GM21529 (cell line): ENCODE data around the gene AEBP1.

Source experiments
- ATAC-seq: cut with Tn5 transposase; IDR thresholded peaks from one replicate; pipeline ENCODE4 v1.9.1; 2021; ENCODE audit not compliant: unreplicated experiment

The AEBP1 gene

GRCh38 chr7:44103923-44104859 lies at the start of gene AEBP1:
AEBP1 (plus strand) TSS chr7:44104345; CDS start chr7:44104666, 321 bp downstream.
- ATAC-seq, result no peak

GRCh38 chr7:44056681-44057080 lies 47.5 kb upstream of the AEBP1 start:
- ATAC-seq, result no peak

GRCh38 chr7:44057181-44057848 lies 46.8 kb upstream of the AEBP1 start:
- ATAC-seq, result no peak

- no peak for ATAC-seq
Observed at GRCh38 chr7:44057849-44058758, 46.0 kb upstream of the AEBP1 start.

GRCh38 chr7:44058759-44059218 lies 45.4 kb upstream of the AEBP1 start:
- ATAC-seq, result no peak

- no peak for ATAC-seq
Observed at GRCh38 chr7:44059219-44060090, 44.7 kb upstream of the AEBP1 start.

GRCh38 chr7:44060091-44060947 lies 43.8 kb upstream of the AEBP1 start:
- no peak for ATAC-seq

GRCh38 chr7:44060948-44061644 lies 43.0 kb upstream of the AEBP1 start:
- ATAC-seq, result no peak

GRCh38 chr7:44061645-44062179 lies 42.4 kb upstream of the AEBP1 start:
- ATAC-seq, result no peak

- ATAC-seq, result no peak
Observed at GRCh38 chr7:44062180-44062902, 41.8 kb upstream of the AEBP1 start.

GRCh38 chr7:44062903-44063295 lies 41.2 kb upstream of the AEBP1 start:
- ATAC-seq, result no peak

- no peak for ATAC-seq
Observed at GRCh38 chr7:44063547-44063893, 40.6 kb upstream of the AEBP1 start.

GRCh38 chr7:44063894-44064651 lies 40.1 kb upstream of the AEBP1 start:
- no peak for ATAC-seq

- ATAC-seq, result no peak
Observed at GRCh38 chr7:44064791-44065430, 39.2 kb upstream of the AEBP1 start.

- ATAC-seq, result no peak
Observed at GRCh38 chr7:44065431-44066110, 38.6 kb upstream of the AEBP1 start, which contains the start of gene PGAM2. PGAM2 (minus strand) TSS chr7:44065567; CDS start chr7:44065529, 38 bp downstream.

- no peak for ATAC-seq
Observed at GRCh38 chr7:44066111-44066460, 38.1 kb upstream of the AEBP1 start.
